T-helper 2 cell treated with Interferon-gamma antibody and Interleukin-4, amounts not matched to agents 5 μg/mL and 100 μg/mL, for 36 hours (primary cell): ENCODE data around the gene MCRIP1.

Experiments used
- DNase-seq: peaks from one replicate; pipeline ENCODE4 v3.0.0; 2021; ENCODE audit warnings: low spot score
- H3K27ac Mint-ChIP-seq: one replicate; pipeline ENCODE4 v1.8.0; 2021; ENCODE audit warnings: mild to moderate bottlenecking, mixed read lengths
- H3K27me3 Mint-ChIP-seq: one replicate; pipeline ENCODE4 v1.8.0; 2021; ENCODE audit warnings: low read depth, mixed read lengths
- H3K36me3 Mint-ChIP-seq: one replicate; pipeline ENCODE4 v1.8.0; 2021; ENCODE audit warnings: low read depth, mixed read lengths
- H3K4me1 Mint-ChIP-seq: one replicate; pipeline ENCODE4 v1.8.0; 2021; ENCODE audit warnings: low read depth, mixed read lengths
- H3K4me3 Mint-ChIP-seq: one replicate; pipeline ENCODE4 v1.8.0; 2022; ENCODE audit warnings: mild to moderate bottlenecking, moderate library complexity, mixed read lengths
- H3K9me3 Mint-ChIP-seq: one replicate; pipeline ENCODE4 v1.8.0; 2021; ENCODE audit warnings: mixed read lengths

The MCRIP1 gene

GRCh38 chr17:81852237-81852636 lies 19.1 kb upstream of the MCRIP1 start:
- no peak overlapping the region for H3K4me3 Mint-ChIP-seq

GRCh38 chr17:81851423-81851822 lies 18.3 kb upstream of the MCRIP1 start:
- H3K4me3 Mint-ChIP-seq: no peak overlapping the region
- peaks cover 8% of the 10 kb centered on the region for H3K4me1 Mint-ChIP-seq
- peaks cover 51% of the 10 kb centered on the region for H3K36me3 Mint-ChIP-seq
- no peak for DNase-seq
- no peaks in the 10 kb centered on the region for H3K27me3 Mint-ChIP-seq
- no peak overlapping the region for H3K27ac Mint-ChIP-seq
- H3K9me3 Mint-ChIP-seq: no peaks in the 10 kb centered on the region

More at GRCh38 chr17:81852237-81852636, 19.1 kb upstream of the MCRIP1 start:
- Mint-ChIP-seq H3K36me3 (peaks cover 48% of the 10 kb centered on the region), H3K27me3 (no peaks in the 10 kb centered on the region), H3K27ac (no peak overlapping the region), H3K9me3 (no peaks in the 10 kb centered on the region), H3K4me1 (peaks cover 8% of the 10 kb centered on the region)
- no peak for DNase-seq

- no peak for DNase-seq
- peaks cover 53% of the 10 kb centered on the region for H3K36me3 Mint-ChIP-seq
- H3K27ac Mint-ChIP-seq: no peak overlapping the region
- no peaks in the 10 kb centered on the region for H3K27me3 Mint-ChIP-seq
- no peak overlapping the region for H3K4me3 Mint-ChIP-seq
- H3K9me3 Mint-ChIP-seq: no peaks in the 10 kb centered on the region
- H3K4me1 Mint-ChIP-seq: peaks cover 4% of the 10 kb centered on the region
Measured at GRCh38 chr17:81849457-81849856, 16.4 kb upstream of the MCRIP1 start.

- peaks cover 44% of the 10 kb centered on the region for H3K36me3 Mint-ChIP-seq
- DNase-seq: no peak
- no peaks in the 10 kb centered on the region for H3K4me1 Mint-ChIP-seq
- no peaks in the 10 kb centered on the region for H3K9me3 Mint-ChIP-seq
- no peak overlapping the region for H3K27ac Mint-ChIP-seq
- H3K4me3 Mint-ChIP-seq: no peak overlapping the region
- no peaks in the 10 kb centered on the region for H3K27me3 Mint-ChIP-seq
Measured at GRCh38 chr17:81846743-81847689, 13.9 kb upstream of the MCRIP1 start.

GRCh38 chr17:81845881-81846742 lies 13.0 kb upstream of the MCRIP1 start:
- Mint-ChIP-seq H3K4me3 (no peak overlapping the region), H3K27ac (no peak overlapping the region), H3K36me3 (peaks cover 35% of the 10 kb centered on the region), H3K27me3 (no peaks in the 10 kb centered on the region), H3K9me3 (no peaks in the 10 kb centered on the region), H3K4me1 (no peaks in the 10 kb centered on the region)
- no peak for DNase-seq

GRCh38 chr17:81845361-81845760 lies 12.3 kb upstream of the MCRIP1 start:
- Mint-ChIP-seq H3K4me1 (no peaks in the 10 kb centered on the region), H3K36me3 (peaks cover 32% of the 10 kb centered on the region), H3K27me3 (no peaks in the 10 kb centered on the region), H3K4me3 (no peak overlapping the region), H3K9me3 (no peaks in the 10 kb centered on the region), H3K27ac (no peak overlapping the region)
- DNase-seq: no peak

- H3K27ac Mint-ChIP-seq: no peak overlapping the region
- H3K4me1 Mint-ChIP-seq: no peaks in the 10 kb centered on the region
- no peaks in the 10 kb centered on the region for H3K9me3 Mint-ChIP-seq
Measured at GRCh38 chr17:81844887-81845286, 11.8 kb upstream of the MCRIP1 start.

GRCh38 chr17:81844327-81844851 lies 11.3 kb upstream of the MCRIP1 start:
- Mint-ChIP-seq H3K27me3 (no peaks in the 10 kb centered on the region), H3K9me3 (no peaks in the 10 kb centered on the region), H3K4me3 (no peak overlapping the region), H3K27ac (no peak overlapping the region), H3K4me1 (no peaks in the 10 kb centered on the region), H3K36me3 (peaks cover 32% of the 10 kb centered on the region)
- DNase-seq: no peak

More at GRCh38 chr17:81844887-81845286, 11.8 kb upstream of the MCRIP1 start:
- H3K36me3 Mint-ChIP-seq: peaks cover 32% of the 10 kb centered on the region
- H3K4me3 Mint-ChIP-seq: no peak overlapping the region
- no peak for DNase-seq
- H3K27me3 Mint-ChIP-seq: no peaks in the 10 kb centered on the region

- no peaks in the 10 kb centered on the region for H3K4me1 Mint-ChIP-seq
- no peaks in the 10 kb centered on the region for H3K27me3 Mint-ChIP-seq
- no peak overlapping the region for H3K4me3 Mint-ChIP-seq
- no peak for DNase-seq
- peaks cover 32% of the 10 kb centered on the region for H3K36me3 Mint-ChIP-seq
- H3K9me3 Mint-ChIP-seq: no peaks in the 10 kb centered on the region
- H3K27ac Mint-ChIP-seq: no peak overlapping the region
Measured at GRCh38 chr17:81843713-81844326, 10.7 kb upstream of the MCRIP1 start.

- Mint-ChIP-seq H3K27ac (no peak overlapping the region), H3K36me3 (peaks cover 30% of the 10 kb centered on the region), H3K9me3 (no peaks in the 10 kb centered on the region), H3K27me3 (no peaks in the 10 kb centered on the region), H3K4me1 (no peaks in the 10 kb centered on the region), H3K4me3 (no peak overlapping the region)
- no peak for DNase-seq
Measured at GRCh38 chr17:81842725-81843504, 9.8 kb upstream of the MCRIP1 start.

GRCh38 chr17:81842378-81842724 lies 9.3 kb upstream of the MCRIP1 start:
- Mint-ChIP-seq H3K27me3 (no peaks in the 10 kb centered on the region), H3K9me3 (no peaks in the 10 kb centered on the region), H3K4me1 (no peaks in the 10 kb centered on the region), H3K36me3 (peaks cover 29% of the 10 kb centered on the region), H3K27ac (no peak overlapping the region), H3K4me3 (no peak overlapping the region)
- no peak for DNase-seq

- H3K9me3 Mint-ChIP-seq: no peaks in the 10 kb centered on the region
- H3K27ac Mint-ChIP-seq: no peak overlapping the region
- H3K4me1 Mint-ChIP-seq: no peaks in the 10 kb centered on the region
- no peak overlapping the region for H3K4me3 Mint-ChIP-seq
- no peaks in the 10 kb centered on the region for H3K27me3 Mint-ChIP-seq
- H3K36me3 Mint-ChIP-seq: peaks cover 26% of the 10 kb centered on the region
- no peak for DNase-seq
Measured at GRCh38 chr17:81841866-81842265, 8.8 kb upstream of the MCRIP1 start.
